Mammary epithelial cell (primary cell): ENCODE measurements around the gene LHX8.

ENCODE experiments used
- CTCF ChIP-seq, 2 donors: IDR thresholded peaks in 1 of 2; conservative IDR thresholded peaks in 1 of 2; 2 replicates each; pipeline ENCODE4 v1.5.1; 2011 to 2012; ENCODE audit warnings: inconsistent platforms in 2 of 2, low read length in 2 of 2, mild to moderate bottlenecking in 2 of 2, control low read depth in 1 of 2, low read depth in 1 of 2; ENCODE audit not compliant: insufficient read depth in 1 of 2; ENCODE audit errors: extremely low read depth in 1 of 2
- EZH2 ChIP-seq: IDR thresholded peaks from 2 replicates; pipeline ENCODE4 v1.6.1; 2012; ENCODE audit warnings: low read length, inconsistent platforms, borderline replicate concordance

- TF ChIP-seq CTCF (conservative IDR thresholded peaks at IDR 0.05 in 1 of 2, IDR thresholded peaks at IDR 0.05 in 1 of 2; ENCODE audit: extremely low read depth in 1 of 2, insufficient read depth in 1 of 2, low read depth in 1 of 2, low read length in 2 of 2) (no peak), EZH2 (peak; percentile 43)
Measured at GRCh38 chr1:75130865-75131564, 3.2 kb upstream of the LHX8 start.
